ENCODE results near the gene ABHD4. TPM values are rescaled to one million over a fixed set of nuclear protein-coding genes. Genes with fewer than 3 reads are reported as not detected.
A peak's percentile ranks its signal among the peaks of the same experiment; 100 is the strongest.

Gene ABHD4
- total and polyA plus RNA-seq, 7 donors, result 9.5 to 20.4 (median 18.0) TPM

DNA sequence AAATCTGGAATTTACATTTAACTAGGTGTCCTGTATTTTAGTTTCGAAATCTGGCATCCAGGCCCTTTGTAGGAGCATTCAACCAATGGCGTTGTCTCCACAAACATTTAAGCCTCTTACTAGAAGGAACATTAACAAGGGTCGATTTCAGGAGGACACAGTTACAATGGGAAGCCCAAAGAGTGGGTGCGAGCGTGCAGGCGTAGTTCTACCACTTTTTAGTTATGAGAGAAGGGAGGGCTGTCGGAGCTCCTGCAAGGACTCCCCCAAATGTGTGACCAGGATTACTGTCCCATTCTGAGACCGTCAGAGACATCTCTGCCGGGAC lies 365 bp upstream of the ABHD4 start:
- intact Hi-C loops (cut with DNase I), result loop anchor here (2.0 to 10.0 kb wide), 2 partner anchors 27 to 167 kb away; partner anchors contain the start of gene OXA1L
- Histone ChIP-seq H3K4me3 (peak overlapping the region; percentile 69 to 81 (median 71)), H3K27ac (peak overlapping the region; percentile 84 to 93 (median 90)), H3K9me3 (no peaks in the 10 kb centered on the region), H3K36me3 (peaks cover 10 to 13% (median 11%) of the 10 kb centered on the region in 4 donors), H3K4me1 (peaks cover 0 to 27% (median 22%) of the 10 kb centered on the region in 4 donors), H3K27me3 (no peaks in the 10 kb centered on the region)
- WGBS, 2 donors, result 3 to 13% methylated on average over 9 of the region's 9 CpGs
- TF ChIP-seq EP300 (IDR thresholded peaks at IDR 0.05), result no peak
- TF ChIP-seq POLR2A (IDR thresholded peaks at IDR 0.05), result no peak
- TF ChIP-seq, protein P1, sequence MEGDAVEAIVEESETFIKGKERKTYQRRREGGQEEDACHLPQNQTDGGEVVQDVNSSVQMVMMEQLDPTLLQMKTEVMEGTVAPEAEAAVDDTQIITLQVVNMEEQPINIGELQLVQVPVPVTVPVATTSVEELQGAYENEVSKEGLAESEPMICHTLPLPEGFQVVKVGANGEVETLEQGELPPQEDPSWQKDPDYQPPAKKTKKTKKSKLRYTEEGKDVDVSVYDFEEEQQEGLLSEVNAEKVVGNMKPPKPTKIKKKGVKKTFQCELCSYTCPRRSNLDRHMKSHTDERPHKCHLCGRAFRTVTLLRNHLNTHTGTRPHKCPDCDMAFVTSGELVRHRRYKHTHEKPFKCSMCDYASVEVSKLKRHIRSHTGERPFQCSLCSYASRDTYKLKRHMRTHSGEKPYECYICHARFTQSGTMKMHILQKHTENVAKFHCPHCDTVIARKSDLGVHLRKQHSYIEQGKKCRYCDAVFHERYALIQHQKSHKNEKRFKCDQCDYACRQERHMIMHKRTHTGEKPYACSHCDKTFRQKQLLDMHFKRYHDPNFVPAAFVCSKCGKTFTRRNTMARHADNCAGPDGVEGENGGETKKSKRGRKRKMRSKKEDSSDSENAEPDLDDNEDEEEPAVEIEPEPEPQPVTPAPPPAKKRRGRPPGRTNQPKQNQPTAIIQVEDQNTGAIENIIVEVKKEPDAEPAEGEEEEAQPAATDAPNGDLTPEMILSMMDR (IDR thresholded peaks at IDR 0.05), result no peak
- DNase-seq, result no peak

DNA sequence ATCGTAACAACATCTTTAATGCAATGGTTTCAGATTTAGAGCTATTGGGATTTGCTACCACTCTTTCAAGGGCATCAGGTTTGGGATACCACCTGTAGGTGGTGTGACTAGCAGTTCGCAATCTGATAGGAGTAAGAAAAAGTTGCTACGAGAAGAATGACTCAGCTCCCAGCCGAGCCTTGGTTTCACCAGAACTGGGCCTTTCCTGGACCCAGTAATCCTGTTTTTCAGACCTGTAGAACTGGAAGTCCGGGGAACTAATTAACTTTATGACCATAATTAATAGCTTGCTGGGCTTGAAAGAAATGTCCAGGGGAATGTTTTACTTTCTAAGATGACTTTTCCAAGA lies 770 bp downstream of the ABHD4 start:
- peak overlapping the region; percentile 69 to 81 (median 71) for H3K4me3 ChIP-seq
- H3K4me1 ChIP-seq, result peaks cover 0 to 27% (median 22%) of the 10 kb centered on the region in 4 donors
- WGBS, 2 donors, result 1 to 6% methylated on average over 5 of the region's 5 CpGs
- no peaks in the 10 kb centered on the region for H3K9me3 ChIP-seq
- no peaks in the 10 kb centered on the region for H3K27me3 ChIP-seq
- DNase-seq, result no peak
- peaks cover 18 to 24% (median 19%) of the 10 kb centered on the region in 4 donors for H3K36me3 ChIP-seq
- TF ChIP-seq, protein P1 (IDR thresholded peaks at IDR 0.05), result peak in 1 of 4 experiments; percentile 24
- TF ChIP-seq POLR2AphosphoS5 (IDR thresholded peaks at IDR 0.05) (peak in 1 of 4 donors; percentile 15), POLR2A (IDR thresholded peaks at IDR 0.05) (no peak)
- peak overlapping the region; percentile 84 to 93 (median 90) for H3K27ac ChIP-seq
- intact Hi-C loops (cut with DNase I), result loop anchor here (2.0 to 10.0 kb wide), 2 partner anchors 28 to 166 kb away; partner anchors contain the start of gene OXA1L

DNA sequence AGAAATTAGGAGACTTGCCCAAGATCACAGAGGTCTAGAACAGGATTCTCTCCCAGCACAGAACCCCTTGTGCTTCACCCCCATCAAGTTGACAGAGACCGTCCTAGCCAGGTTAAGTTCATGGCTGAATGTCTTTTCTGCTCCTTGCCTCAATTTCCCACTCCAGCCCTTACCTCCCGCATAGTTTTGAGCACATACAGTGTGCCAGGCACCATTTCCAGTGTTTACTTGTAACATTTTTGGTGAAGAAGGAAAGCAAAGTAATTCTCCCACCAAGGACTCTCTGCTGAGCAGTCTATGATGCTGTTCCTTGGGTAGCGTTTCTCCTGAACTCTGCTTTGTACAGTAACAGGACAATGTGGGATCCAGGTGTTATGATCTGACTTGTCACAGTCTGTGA lies 1.2 kb downstream of the ABHD4 start:
- no peak for DNase-seq
- TF ChIP-seq POLR2A (IDR thresholded peaks at IDR 0.05), result no peak
- TF ChIP-seq EP300 (IDR thresholded peaks at IDR 0.05), result no peak
- TF ChIP-seq POLR2AphosphoS5 (IDR thresholded peaks at IDR 0.05), result no peak
- TF ChIP-seq, protein P1 (IDR thresholded peaks at IDR 0.05), result no peak
- H3K36me3 ChIP-seq, result peaks cover 18 to 28% (median 23%) of the 10 kb centered on the region in 4 donors
- WGBS, 2 donors, result 91 to 95% methylated on average over 3 of the region's 3 CpGs
- H3K4me3 ChIP-seq, result peak overlapping the region in 3 of 4 donors; percentile 70 to 81 (median 72)
- no peaks in the 10 kb centered on the region for H3K27me3 ChIP-seq
- intact Hi-C loops (cut with DNase I), result loop anchor here (2.0 to 10.0 kb wide), 2 partner anchors 29 to 165 kb away; partner anchors contain the start of gene OXA1L
- peak overlapping the region; percentile 84 to 93 (median 90) for H3K27ac ChIP-seq
- peaks cover 0 to 27% (median 22%) of the 10 kb centered on the region in 4 donors for H3K4me1 ChIP-seq
- no peaks in the 10 kb centered on the region for H3K9me3 ChIP-seq

DNA sequence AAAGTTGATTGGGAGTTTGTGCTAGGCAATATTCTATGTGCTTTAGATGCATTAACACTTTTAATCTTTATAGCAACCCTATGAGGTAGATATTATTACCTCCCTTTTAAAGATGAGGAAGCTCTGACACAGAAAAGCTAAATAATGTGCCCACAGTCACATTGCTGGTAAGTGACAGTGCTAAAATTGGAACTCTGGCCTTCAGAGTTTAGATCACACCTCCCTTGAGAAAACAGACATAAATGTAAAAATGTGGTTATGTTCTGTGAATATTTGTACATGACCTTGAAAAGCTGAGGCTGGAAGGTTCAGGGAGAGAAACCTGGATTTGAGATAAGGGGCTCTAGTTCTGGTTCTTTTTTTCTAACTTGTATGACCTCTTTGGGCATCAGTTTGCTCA lies 1.9 kb downstream of the ABHD4 start:
- Histone ChIP-seq H3K27ac (no peak overlapping the region), H3K4me3 (no peak overlapping the region)
- intact Hi-C loops (cut with DNase I), result no loop called here

DNA sequence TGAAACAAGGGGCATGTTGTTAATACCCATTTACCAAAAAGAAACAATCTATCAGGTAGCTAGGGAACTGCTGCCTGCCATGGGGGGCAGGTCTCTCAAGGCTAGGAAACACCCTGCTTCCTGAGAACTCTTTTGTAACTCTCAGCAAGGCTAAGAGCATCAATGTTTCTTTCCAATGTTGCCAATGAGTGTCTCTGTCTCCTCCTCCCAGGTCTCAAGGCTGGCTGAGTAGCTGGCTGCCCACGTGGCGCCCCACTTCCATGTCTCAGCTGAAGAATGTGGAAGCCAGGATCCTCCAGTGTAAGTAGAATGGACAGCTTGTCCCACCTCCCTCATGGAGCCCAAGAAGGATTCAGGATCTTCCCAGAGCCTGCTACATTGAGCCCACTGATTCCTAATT lies 3.4 kb downstream of the ABHD4 start:
- WGBS, 2 donors, result 91 to 99% methylated on average over 2 of the region's 2 CpGs
- intact Hi-C loops (cut with DNase I), result no loop called here
- H3K36me3 ChIP-seq, result peaks cover 32 to 50% (median 43%) of the 10 kb centered on the region in 4 donors

More for the DNA sequence above, 1.9 kb downstream of the ABHD4 start:
- Histone ChIP-seq H3K4me1 (peaks cover 0 to 27% (median 22%) of the 10 kb centered on the region in 4 donors), H3K27me3 (no peaks in the 10 kb centered on the region), H3K9me3 (no peaks in the 10 kb centered on the region), H3K36me3 (peaks cover 21 to 35% (median 29%) of the 10 kb centered on the region in 4 donors)
- no peak for TF ChIP-seq EP300 (IDR thresholded peaks at IDR 0.05)
- no peak for DNase-seq

DNA sequence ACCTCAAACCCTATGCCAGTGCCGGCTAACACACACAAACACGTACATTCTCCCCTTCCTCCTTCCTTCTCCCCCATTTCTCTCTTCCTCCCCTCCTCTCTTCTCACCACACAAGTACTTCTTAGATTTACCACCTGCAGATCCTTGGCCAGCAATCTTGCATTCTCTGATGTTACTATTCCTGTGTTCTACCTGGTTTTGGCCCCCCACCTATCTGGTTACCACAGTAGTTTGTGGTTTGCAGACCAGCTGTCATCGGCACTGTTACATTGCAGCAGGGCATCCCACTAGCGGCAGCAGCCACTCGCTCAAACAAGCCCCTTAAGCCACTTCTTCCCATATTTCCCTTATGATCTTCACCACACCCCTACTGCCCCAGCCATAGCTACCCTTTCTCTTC lies 3.9 kb downstream of the ABHD4 start:
- TF ChIP-seq, protein P1 (IDR thresholded peaks at IDR 0.05), result no peak
- no peak for TF ChIP-seq EP300 (IDR thresholded peaks at IDR 0.05)
- TF ChIP-seq POLR2AphosphoS5 (IDR thresholded peaks at IDR 0.05), result no peak
- TF ChIP-seq POLR2A (IDR thresholded peaks at IDR 0.05), result no peak
- Histone ChIP-seq H3K9me3 (no peaks in the 10 kb centered on the region), H3K36me3 (peaks cover 35 to 55% (median 48%) of the 10 kb centered on the region in 4 donors), H3K27me3 (no peaks in the 10 kb centered on the region), H3K27ac (no peak overlapping the region), H3K4me3 (no peak overlapping the region), H3K4me1 (peaks cover 0 to 27% (median 22%) of the 10 kb centered on the region in 4 donors)
- intact Hi-C loops (cut with DNase I), result no loop called here
- no peak for DNase-seq
- whole genome bisulfite sequencing, 2 donors, result 78 to 95% methylated on average over 5 of the region's 5 CpGs

More for the DNA sequence above, 3.4 kb downstream of the ABHD4 start:
- peaks cover 0 to 27% (median 22%) of the 10 kb centered on the region in 4 donors for H3K4me1 ChIP-seq
- no peak for TF ChIP-seq POLR2A (IDR thresholded peaks at IDR 0.05)
- no peak for TF ChIP-seq POLR2AphosphoS5 (IDR thresholded peaks at IDR 0.05)
- no peak for DNase-seq
- H3K27ac ChIP-seq, result no peak overlapping the region
- H3K9me3 ChIP-seq, result no peaks in the 10 kb centered on the region
- H3K4me3 ChIP-seq, result no peak overlapping the region
- no peaks in the 10 kb centered on the region for H3K27me3 ChIP-seq
